HG02885 (cell line): ENCODE data around the gene DDX17.
"Not testable (repeated sequence)": the region's sequence is repeated elsewhere in the genome, so short reads cannot be mapped to it uniquely, and the experiment has no call there.

ENCODE experiments used
- ATAC-seq: cut with Tn5 transposase; IDR thresholded peaks from one replicate; pipeline ENCODE4 v1.9.1; 2021; ENCODE audit warnings: mild to moderate bottlenecking; ENCODE audit not compliant: unreplicated experiment, poor library complexity

Gene DDX17

GRCh38 chr22:38494498-38494897 is 11.6 kb downstream of the DDX17 start:
- ATAC-seq, result no peak

- ATAC-seq, result no peak
Observed at GRCh38 chr22:38491707-38492348, 14.3 kb downstream of the DDX17 start.

DNA sequence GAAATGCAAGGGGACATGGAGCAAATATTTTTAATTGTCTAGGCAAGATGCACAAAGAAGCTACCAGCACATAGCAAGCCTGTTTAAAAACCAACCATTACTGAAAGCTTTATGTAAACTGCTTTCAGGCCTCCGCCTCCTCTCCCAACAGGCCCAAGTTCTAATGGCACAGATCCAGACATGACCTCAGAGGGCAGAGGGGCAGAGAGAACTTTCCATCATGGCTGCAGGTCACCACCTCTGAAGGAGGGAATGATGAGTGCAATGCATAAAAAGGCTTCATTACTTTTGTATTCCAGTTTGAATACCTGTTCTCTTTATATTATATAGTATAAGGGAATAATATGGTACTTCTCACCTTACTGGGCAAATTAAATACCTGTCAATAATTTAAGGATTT is 15.2 kb downstream of the DDX17 start:
- no peak for ATAC-seq

DNA sequence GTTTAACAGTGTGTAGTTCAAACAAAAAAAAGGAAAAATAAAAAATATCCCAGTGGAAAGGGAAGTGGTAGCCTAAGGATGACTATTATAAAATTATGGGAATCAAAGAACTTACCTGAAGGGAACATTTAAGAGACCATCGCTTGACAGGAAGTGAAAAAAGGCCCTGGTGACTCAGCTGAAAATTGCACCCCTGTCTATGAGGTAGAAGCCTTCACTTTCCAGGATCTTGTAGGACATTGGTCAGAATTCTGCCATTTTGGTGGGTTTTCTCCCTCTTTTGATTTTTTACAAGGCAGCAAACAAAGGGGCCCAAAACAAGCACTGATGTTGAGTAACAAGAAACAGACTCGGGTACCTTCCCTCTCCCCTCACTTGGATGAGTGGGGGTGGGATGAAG is 15.6 kb downstream of the DDX17 start:
- ATAC-seq, result no peak

GRCh38 chr22:38489561-38490145 is 16.5 kb downstream of the DDX17 start:
- no peak for ATAC-seq

DNA sequence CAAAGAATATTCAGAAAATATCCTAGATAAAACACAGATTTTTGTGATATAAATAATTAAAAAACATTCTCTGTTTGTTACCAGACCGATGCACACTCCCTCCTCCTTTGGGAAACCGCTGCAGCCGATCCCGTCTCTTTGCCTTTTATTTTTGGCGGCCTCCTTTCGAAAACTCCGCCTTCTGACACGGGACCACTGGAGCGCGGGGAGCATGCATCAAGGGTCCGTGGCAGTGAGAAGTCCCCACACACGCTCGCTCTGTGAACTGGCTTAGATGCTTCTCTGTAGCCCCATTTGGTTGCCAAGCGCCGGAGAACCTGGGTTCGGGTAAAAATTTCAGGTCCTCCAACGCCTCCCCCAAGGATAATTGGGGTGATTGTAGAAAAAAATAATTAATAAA is 17.0 kb downstream of the DDX17 start:
- ATAC-seq, result no peak

DNA sequence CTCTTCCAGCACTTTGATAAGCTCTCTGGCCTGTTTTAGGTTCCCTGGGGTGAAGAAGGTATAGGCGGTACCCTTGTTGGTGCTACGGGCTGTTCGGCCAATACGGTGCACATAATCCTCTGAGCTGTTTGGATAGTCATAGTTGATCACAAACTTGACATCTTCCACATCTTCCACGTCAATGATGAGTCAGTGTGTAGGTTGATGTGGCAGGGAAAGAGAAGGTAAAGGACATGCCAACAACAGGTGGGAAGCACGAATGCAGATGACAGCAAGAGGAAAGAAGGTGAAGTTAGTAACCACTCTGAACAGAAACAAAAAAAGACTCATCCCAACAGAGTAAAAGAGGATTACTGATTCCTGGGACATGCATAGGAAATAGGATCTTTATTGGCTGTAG is 18.2 kb downstream of the DDX17 start:
- ATAC-seq, result no peak

DNA sequence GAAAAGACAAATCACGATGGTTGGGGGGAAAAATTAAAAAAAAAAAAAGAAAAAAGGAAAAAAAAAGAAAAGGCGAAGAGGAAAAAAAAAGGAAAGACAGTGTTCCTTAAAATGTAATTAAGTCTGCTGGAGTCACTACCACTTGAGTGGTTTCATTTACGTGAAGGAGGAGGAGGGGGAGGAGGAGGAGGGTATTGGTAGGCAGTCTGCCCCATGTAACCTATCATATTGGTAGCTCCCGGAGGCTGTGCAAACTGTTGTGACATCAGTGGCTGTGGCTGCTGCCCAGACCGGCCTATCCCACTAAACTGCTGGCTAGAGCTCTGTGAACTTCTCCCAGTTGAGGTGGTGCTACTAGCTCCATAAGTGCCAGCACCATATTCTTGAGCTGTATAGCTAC is 20.3 kb downstream of the DDX17 start:
- no peak for ATAC-seq

GRCh38 chr22:38484244-38484643 is 21.9 kb downstream of the DDX17 start:
- no peak for ATAC-seq

GRCh38 chr22:38482662-38483308 is 23.3 kb downstream of the DDX17 start:
- no peak for ATAC-seq

- no peak for ATAC-seq
Observed at GRCh38 chr22:38481871-38482332, 24.2 kb downstream of the DDX17 start.

DNA sequence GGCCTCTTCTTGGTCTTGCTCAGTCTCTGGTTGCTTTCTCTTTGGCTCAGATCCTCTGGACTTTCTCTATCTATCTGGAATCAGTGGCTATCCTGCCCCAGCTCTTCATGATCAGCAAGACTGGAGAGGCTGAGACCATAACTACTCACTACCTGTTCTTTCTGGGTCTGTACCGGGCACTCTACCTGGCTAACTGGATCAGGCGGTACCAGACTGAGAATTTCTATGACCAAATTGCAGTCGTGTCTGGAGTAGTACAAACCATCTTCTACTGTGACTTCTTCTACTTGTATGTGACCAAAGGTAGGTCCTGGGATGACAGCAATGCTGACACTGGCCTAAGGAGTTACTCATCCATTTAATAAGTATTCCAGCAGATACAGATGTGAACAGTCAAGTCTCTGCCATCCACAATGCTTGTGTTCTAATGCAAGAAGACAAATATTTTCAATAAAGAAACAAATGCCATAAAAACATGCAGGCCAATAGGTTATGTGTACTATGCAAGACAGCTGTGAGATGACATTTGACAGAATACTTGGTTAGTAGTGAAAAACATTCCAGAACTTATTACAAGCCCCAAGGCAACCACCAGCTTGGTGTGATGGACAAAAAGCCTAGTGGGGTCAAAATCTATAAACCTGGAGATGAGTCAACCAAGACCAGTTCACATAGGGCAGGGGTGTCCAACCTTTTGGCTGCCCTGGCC is 24.8 kb downstream of the DDX17 start:
- ATAC-seq, result no peak

- ATAC-seq, result no peak
Observed at GRCh38 chr22:38479096-38479837, 26.8 kb downstream of the DDX17 start.

DNA sequence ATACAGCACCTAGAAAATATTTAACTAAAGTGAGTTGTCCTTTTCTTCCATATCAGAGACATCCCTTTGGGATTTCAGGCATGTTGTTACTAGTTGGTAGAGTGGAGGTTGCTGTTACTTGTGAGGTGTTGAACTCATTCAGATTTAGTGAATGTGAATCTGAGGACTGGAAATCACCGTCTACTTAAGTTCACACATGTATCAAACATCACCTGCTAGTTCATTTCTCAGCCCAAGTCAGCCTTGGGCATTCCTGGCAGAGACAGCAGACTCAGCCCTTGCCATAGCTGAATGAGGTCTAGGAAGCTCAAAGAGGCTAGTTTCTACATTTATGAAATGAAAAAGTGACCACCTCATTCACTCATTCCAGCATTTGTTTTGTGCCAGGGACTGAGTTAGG is 28.5 kb downstream of the DDX17 start:
- no peak for ATAC-seq

GRCh38 chr22:38474003-38474607 is 32.0 kb downstream of the DDX17 start:
- no peak for ATAC-seq

DNA sequence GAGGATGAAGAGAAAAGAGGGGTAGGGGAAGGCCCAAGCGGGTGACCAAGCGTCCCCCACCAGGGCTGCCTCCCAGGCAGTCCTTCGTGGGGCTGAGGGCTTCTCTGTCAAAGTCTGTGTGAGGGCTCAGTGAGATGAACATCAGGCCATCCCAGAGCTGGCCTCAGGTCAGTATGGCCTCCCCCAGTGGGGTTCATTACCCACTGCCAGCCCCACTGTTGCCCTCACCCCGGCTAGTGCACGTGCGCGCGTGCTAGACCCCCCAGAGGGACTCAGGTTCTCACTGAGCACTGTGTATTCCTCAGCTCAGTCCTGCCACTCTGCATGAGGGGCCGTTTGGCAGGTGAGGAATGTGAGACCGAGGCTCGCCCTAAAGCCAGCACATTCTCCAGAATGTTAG is 34.9 kb downstream of the DDX17 start:
- no peak for ATAC-seq

GRCh38 chr22:38470179-38470578 is 35.9 kb downstream of the DDX17 start:
- ATAC-seq, result not testable (repeated sequence)

- ATAC-seq, result no peak
Observed at GRCh38 chr22:38469306-38469781, 36.8 kb downstream of the DDX17 start.

- ATAC-seq, result no peak
Observed at GRCh38 chr22:38468443-38469305, 37.4 kb downstream of the DDX17 start.
